Activated T-helper 9 cell treated with anti-CD3 and anti-CD28 coated beads, Interleukin-2, amount 50 U/mL, for 16 hours (primary cell): ENCODE data around the gene OBI1.

Experiments
- DNase-seq: peaks from one replicate; pipeline ENCODE4 v3.0.0-alpha.2; 2020; ENCODE audit warnings: low read depth

OBI1 gene

GRCh38 chr13:78658630-78659449, at the start of gene OBI1:
Gene OBI1 (minus strand): TSS chr13:78659155. CDS start chr13:78659120, 35 bp downstream.
- peak; percentile 84 for DNase-seq

GRCh38 chr13:78701383-78701782, 42.4 kb upstream of the OBI1 start:
- DNase-seq: no peak

- no peak for DNase-seq
These were observed 41.4 kb upstream of the OBI1 start for GRCh38 chr13:78700121-78700910.

GRCh38 chr13:78689011-78689410, 30.1 kb upstream of the OBI1 start:
- DNase-seq: no peak

GRCh38 chr13:78686461-78686860, 27.5 kb upstream of the OBI1 start:
- no peak for DNase-seq

GRCh38 chr13:78680576-78681350, 21.8 kb upstream of the OBI1 start:
- no peak for DNase-seq

GRCh38 chr13:78680115-78680561, 21.2 kb upstream of the OBI1 start:
- no peak for DNase-seq

GRCh38 chr13:78679329-78679728, 20.4 kb upstream of the OBI1 start:
- DNase-seq: no peak

- no peak for DNase-seq
These were observed 16.2 kb upstream of the OBI1 start for GRCh38 chr13:78675112-78675511.

- no peak for DNase-seq
These were observed 15.7 kb upstream of the OBI1 start for GRCh38 chr13:78674638-78675037.

- DNase-seq: no peak
These were observed 3.5 kb upstream of the OBI1 start for GRCh38 chr13:78662467-78662866.

- DNase-seq: no peak
These were observed 1.5 kb upstream of the OBI1 start for GRCh38 chr13:78660495-78660857.

GRCh38 chr13:78659732-78660494, 958 bp upstream of the OBI1 start:
- peak; percentile 3 for DNase-seq

GRCh38 chr13:78659450-78659730, 435 bp upstream of the OBI1 start:
- DNase-seq: no peak

- no peak for DNase-seq
These were observed 991 bp downstream of the OBI1 start for GRCh38 chr13:78657699-78658629.

- no peak for DNase-seq
These were observed 3.0 kb downstream of the OBI1 start for GRCh38 chr13:78655906-78656305.

- no peak for DNase-seq
These were observed 3.9 kb downstream of the OBI1 start for GRCh38 chr13:78655007-78655406.

- DNase-seq: no peak
These were observed 6.3 kb downstream of the OBI1 start for GRCh38 chr13:78652651-78653050.

- no peak for DNase-seq
These were observed 8.3 kb downstream of the OBI1 start for GRCh38 chr13:78650717-78651083.

GRCh38 chr13:78649997-78650716, 8.8 kb downstream of the OBI1 start:
- no peak for DNase-seq
